ENCODE data around the gene RABGAP1.
"Not testable (repeated sequence)": the region's sequence is repeated elsewhere in the genome, so short reads cannot be mapped to it uniquely, and the experiment has no call there.

RABGAP1 gene

DNA sequence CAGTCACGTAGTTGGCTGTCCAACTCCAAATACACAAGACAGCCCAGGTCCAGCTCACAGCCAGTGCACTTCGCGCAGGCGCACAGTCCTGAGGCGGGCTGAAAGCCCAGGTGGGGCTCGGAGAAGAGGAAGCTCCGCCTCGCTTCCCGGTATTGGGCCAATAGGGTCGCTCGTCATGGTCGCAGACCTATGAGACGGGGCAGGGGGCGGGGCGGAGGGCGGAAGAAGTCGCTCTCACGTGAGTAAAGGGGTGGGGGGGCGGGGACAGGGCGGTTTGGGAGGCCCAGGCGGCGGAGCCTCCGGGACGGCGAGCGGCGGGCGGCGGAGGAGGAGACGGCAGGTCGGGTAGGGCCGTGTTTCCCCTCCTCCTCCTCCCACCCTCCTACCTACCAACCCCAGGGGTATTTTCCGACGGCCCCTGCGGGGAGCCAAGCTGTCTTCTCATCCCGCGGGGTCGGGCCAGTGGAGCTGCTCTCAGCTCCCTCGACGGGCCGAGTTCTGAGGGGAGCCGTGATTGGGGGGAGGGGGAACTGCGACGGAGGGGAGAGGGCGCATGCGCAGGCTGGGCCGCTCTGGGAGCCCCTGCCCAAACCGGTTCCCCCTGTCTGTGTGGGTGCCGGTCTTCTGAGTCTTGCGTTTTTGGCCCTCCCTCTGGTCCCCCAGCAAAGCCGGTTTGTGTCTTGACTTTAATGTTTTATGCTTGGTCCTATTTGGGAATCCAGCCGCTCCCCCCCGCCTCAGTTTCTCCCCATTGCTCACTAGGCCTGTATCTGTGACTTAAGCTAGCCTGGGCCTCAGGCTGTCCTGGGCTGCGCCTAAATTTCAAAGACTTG lies at the start of gene RABGAP1:
RABGAP1 (plus strand) TSS at position 272 of the 833 bp plus-strand sequence. CDS start 16,040 bp downstream, outside the sequence.
- peak; percentile 97 for DNase-seq

DNA sequence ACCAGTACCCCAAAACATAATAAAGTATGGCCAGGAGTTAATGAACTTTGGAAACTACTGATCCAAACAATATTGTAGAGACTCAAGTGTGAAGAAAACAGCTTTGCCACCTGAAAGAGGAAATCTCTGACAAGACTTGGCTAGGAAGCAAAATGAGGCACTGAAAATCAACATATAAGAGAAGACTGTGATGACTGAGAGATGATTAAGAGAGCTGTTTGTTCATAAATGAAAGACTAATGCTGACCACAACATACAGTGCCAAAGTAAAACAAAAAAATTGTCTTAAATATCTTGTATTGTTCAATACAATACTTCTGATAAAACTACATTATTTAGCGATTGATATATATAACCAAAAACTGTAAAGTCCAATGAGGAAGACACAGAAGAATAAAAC lies 42.9 kb upstream of the RABGAP1 start:
- DNase-seq: peak; percentile 62

DNA sequence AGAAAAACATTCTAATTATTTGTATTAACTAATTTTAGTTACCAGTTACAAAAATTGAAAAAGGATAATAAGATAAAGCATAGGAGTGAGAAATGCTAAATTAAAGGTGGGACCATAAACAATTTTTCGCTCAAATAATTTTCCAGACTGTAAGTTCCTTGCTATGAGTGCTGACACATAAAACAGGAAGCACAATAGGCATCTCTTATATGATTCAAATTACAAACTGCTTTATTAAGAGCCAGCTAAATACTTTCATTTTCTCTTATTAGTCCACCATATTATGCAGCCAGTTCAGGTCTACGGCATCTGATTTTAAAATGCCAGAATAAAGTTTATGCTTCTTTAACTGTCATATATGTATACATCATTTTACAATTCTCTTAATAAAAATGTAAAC lies 40.0 kb upstream of the RABGAP1 start:
- peak; percentile 54 for DNase-seq

DNA sequence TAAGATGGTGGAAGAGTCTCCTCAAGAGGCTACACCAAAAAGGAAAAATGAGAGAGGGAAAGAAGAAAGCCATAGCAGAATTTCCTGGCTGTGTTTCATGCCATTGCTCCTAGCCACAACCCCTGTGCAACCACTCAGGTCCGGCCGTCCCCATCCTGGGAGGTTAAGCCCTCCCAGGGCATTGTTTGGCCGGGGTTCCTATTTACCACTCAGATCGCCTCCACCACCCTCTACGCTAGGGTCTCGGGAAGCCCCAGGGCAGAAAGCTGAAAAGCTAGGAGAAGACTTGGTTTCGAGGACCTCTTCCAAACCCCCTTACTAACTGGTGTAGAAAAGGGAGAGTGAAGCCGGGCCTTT lies 36.4 kb upstream of the RABGAP1 start:
- peak; percentile 42 for DNase-seq

DNA sequence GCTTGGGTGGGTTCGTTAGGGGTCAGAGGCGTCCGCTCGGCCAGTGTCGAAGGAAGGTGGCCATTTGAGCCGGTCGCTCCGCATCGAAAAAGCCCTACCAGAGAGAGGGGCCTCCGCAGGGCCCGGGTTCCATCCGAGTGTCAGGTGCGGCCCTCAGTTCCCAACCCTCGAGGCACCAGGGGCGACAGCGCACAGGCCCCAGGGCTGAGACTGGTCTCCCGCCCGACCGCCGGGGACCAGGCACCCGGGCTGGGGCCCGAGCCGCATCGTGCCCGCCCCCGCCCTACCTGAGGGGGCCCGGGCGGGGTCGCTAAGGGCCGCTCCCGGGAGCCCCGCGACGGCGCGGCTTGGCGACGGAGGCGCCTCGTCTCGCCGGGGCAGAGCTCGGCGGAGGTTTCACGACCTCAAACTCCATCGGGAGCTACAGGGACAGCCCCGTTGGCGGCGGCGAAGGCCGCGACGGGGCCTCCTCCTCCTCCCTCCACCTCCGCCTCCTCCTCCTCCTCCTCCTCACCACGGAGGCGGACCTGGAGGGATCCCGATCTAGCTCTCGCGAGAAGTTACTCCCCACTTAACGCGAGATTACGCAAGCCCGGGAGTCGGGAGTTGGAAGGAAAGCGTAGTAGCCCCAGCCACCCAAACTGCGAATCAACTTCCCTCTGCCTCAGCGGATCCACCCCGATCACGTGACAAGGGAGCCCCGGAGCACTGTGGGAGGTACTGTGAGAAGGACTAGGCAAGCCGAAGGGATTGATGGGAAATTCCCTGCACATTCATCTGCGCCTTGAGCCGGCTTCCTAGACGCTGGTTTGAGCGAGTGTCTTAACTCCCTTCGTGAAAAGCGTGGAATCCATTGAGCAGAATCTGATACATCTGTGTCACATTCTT lies 35.8 kb upstream of the RABGAP1 start, which contains the start of gene RC3H2:
RC3H2 (minus strand) TSS at position 537 of the 888 bp plus-strand sequence. CDS start 7,850 bp downstream, outside the sequence.
- peak; percentile 100 for DNase-seq

DNA sequence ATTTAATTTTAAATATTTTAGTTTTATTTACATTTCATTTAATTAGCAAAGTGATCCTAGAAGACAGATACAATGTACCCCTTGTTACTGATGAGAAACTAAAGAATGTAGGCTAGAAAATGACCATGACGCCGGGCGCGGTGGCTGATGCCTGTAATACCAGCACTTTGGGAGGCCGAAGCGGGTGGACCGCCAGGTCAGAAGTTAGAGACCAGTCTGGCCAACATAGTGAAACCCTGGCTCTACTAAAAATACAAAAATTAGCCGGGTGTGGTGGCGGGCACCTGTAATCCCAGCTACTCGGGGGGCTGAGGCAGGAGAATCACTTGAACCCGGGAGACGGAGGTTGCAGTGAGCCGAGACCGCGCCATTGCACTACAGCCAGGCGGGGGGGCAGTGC lies 34.7 kb upstream of the RABGAP1 start:
- DNase-seq: not testable (repeated sequence)

DNA sequence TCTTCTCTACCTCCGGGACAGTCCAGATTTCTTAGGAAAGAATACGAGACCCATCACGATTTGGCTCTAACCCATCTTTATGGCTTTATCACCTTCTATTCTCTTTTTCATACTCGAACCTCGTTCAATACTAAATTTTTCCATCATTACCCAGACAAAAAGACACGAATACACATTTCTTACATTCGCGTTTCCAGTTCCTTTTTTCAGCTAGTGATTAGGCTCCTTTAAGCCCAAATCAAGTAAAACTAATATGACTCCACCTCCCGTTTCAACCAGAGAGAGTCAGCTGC lies 28.2 kb upstream of the RABGAP1 start:
- no peak for DNase-seq

DNA sequence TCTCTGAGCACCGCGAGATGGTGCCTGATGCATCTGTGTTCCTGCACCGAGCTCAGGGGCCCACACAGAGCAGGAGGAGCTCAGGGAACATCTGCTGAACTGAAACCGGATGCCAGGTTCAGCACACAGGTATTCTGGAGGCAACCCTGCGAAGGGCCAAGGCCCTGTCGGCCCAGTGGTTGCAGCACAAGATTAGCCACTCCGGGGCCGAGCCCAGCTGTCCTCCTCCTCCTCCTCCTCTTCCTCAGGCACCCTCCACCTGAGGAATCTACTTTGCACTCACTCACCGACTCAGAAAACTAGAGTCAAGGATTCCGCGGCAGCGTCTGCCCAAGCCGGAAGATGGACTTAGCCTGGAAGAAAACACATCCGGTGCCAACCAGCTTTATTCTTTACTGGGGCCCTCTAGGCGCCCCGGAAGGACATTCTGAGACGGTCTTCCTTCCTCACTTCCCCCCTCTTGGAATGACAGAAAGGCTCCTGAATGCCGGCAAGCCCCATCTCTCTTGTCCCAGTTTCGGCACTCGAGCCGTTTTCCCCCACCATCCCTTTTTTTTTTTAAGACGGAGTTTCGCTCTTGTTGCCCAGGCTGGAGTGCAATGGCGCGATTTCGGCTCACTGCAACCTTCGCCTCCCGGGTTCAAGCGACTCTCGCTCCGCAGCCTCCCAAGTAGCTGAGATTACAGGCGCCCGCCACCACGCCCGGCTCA lies 27.7 kb upstream of the RABGAP1 start, which contains the start of gene ZBTB6:
ZBTB6 (minus strand) TSS at position 360 of the 710 bp plus-strand sequence. CDS start 1,251 bp downstream, outside the sequence.
- peak; percentile 86 for DNase-seq

DNA sequence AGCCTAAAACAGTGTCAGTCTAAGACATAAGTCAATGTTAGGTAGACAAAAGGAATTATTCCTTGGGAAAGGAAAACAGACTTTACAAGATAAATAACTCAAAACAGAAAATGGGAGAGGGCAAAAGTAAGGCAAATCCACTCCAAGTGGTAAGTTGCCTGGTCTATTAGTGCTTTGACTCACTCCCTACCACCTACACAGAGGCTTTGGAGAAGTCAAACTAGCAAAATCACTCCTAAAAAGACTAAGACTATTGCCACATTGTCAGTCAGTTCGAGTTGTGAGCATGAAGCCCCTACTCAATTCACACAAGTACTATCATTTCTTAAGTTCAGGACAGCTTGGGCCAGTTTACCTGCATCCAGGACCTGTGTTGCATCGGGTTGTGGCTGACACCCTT lies 22.5 kb upstream of the RABGAP1 start:
- no peak for DNase-seq

DNA sequence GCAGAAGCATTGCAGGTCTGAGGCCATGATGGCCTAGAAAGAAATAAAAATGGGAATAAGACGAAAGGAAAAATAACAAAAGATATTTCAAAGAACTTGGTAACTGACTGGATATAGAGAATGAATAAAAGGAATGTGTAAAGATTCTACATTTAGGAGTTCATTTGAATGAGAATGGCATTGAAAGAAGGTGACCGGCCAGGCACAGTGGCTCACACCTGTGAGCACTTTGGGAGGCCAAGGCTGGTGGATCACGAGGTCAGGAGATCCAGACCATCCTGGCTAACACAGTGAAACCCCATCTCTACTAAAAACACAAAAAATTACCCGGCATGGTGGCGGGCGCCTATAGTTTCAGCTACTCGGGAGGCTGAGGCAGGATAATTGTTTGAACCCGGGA lies 18.1 kb upstream of the RABGAP1 start:
- no peak for DNase-seq

DNA sequence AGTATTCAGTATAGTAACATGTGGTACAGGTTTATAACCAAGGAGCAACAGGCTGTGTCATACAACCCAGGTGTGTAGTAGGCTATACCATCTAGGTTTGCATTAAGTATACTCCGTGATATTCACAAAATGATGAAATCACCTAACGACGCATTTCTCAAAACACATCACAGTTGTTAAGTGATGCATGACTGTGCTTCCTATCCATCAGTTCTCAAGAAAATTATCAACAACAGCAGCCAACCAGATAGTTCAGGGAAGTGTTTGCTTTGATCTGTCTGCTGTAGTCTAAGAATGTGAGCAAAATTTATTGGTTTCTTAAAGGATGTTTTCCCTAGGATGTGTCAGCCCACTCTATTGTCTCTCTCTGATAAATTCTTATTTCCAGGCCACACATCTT lies 16.9 kb upstream of the RABGAP1 start:
- DNase-seq: no peak

DNA sequence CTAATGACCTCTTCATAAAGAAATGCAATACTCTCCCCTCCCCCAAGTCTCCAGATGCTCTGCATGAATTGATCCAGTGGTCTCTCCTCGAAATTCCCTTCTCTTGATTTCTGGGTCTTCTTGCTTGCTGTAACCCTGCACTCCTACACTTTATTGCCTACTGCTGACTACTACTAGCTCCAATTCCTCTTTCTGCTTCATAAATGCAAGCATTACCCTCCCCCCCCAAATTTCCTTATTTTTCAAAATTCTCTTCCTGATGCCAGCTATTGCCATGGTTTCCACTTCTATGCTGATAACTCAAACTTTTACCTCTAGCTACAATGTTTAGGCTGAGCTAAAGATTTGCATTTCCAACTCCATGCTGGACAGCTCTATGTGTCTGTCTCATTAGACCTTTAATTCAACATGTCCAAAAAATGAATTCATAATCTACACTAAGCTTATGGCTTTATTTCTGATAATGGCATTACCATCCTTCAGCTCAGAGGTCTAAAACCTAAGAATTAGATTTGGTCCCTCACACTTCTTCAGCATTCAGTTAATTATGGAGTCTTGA lies 10.9 kb upstream of the RABGAP1 start:
- no peak for DNase-seq

DNA sequence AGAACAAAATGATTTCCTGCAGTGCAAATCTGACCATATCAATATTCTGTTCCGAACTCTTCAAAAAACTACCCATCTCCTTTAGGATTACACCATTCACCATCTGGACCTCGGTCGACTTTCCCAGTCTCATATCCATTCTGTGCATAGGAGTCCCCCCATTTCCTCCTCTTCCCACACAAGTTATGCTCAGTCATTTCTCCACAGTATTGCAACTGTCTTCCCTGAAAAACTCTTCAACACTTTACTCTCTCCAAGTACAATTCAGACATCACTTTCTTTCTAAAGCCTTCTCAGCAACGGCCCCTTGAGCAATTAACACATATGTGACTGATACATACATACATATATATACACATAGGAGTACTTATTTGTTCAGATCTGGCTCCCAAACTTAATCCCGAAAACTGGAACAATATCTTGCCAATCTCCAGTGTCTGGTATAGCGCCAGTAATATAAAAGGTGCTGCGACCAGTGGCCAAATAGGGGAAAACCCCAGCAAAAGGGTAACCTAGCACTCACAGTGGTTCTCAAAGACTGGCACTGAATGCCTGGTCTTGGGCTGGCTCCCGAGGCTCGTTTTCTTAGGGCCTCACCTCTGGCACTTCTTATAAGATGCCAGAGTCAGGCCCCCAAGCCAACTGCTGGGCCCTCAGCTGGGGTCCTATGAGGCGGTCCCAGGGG lies 10.1 kb upstream of the RABGAP1 start:
- no peak for DNase-seq

DNA sequence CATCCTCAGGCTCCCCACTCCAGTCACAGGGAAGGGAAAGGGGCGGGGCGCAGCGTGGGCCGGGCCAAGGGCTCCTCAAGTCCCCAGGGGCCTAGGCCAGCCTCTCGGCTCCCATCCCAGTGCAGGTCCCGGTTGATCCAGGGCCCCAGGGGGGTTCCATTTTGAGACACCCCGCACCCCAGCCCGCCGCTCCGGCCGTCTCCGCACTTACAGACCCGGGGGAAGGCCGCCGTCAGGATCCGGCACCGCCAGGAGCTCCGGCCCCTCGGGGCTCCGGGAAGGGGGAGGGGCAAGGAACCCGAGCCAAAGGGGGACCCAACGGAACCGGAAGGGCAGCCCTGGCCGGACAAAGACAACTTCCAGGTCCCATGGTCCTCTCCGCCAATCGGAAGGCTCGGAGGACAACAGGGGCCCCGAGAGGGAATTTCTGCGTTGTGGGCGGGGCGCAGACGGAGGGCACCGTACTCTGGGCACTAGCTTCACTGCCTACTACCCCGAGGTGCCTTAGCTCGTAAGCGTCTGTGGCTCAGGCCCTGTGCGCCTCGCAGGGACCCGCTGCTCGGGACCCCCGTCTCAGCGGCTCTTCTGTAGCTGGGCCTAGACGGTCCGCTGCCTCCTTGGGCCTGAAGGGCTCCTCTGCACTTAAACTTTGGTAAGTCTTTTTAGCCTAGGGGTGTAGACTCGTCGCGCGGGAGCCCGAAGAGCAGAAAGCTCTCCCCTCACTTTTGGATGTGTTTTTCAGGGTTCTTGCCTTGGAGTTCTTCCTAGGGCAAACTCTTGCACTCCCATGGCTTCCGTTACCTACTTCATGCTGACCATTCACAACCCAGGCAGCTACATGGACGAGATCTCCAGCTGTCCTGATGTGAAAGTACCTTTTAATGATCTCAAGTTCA lies 9.3 kb upstream of the RABGAP1 start, which contains the start of gene ZBTB26:
ZBTB26 (minus strand) TSS at position 287 of the 896 bp plus-strand sequence. CDS start 11,578 bp downstream, outside the sequence.
- peak; percentile 94 for DNase-seq

DNA sequence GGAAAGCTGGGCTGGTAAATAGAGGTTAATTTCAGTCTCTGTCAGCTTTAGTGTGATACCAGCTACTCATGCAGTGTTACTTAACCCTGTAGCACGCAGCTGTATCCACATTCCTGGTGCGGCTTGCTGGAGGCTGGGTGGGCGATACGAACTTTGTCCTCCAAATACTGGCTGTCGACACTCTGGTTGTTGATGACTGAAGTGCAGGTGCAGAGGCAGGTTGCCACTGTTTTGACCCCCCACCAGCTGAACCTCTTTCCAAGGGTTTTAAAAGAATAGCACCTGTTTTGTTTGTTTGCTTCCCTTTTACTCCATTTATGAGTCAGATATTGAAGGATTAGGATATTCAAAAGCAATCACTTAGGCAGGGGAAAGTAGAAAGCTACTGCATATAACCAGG lies 4.4 kb upstream of the RABGAP1 start:
- no peak for DNase-seq

DNA sequence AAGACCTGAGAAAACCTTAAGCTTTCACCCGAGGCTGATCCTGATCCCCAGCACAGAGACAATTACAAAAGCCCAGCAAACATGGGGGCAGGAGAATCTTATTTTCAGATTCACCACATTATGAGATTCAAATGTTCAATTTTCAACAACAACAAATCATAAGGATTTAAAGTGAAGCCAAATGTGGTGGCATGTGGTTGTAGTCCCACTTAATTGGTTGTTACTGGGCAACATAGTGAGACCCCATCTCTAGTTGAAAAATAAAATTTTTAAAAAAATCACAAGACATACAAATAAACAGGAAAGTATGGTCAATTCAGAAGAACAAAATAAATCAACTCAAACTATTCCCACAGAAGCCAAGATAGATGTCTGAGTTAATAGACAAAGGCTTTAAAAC lies 3.9 kb upstream of the RABGAP1 start:
- DNase-seq: no peak

DNA sequence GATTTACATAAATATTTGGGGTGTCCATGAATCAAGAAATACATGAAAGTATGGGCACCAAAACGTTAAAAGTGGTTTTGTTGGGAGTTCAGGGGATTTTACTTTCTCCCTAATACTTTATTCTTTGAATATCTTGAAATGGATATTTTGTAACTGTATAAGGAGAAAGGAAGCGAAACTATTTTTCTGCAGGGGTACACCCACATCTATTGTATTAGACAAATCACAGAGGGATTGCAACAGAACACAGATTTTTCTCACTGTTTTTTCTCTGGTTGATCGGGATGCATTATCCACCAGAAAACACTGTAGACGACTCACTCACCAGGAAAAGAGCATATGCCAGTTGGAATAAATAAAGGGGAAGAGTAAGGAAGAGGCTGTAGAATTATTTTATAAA lies 1.2 kb upstream of the RABGAP1 start:
- DNase-seq: no peak

DNA sequence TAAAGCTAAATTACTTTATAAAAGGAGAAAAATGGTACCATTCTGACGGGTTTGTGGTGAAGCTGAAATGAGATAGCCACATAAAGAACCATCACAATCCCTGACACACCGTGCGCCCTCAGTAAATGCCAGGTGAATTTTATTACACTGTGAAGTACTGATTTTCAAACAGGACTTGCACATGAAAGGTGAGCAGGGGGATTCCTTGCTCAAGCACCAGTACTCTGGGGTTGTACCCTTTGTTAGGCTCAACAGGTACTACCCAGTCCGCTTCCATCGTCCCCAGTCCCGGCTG lies 419 bp upstream of the RABGAP1 start:
- DNase-seq: no peak

DNA sequence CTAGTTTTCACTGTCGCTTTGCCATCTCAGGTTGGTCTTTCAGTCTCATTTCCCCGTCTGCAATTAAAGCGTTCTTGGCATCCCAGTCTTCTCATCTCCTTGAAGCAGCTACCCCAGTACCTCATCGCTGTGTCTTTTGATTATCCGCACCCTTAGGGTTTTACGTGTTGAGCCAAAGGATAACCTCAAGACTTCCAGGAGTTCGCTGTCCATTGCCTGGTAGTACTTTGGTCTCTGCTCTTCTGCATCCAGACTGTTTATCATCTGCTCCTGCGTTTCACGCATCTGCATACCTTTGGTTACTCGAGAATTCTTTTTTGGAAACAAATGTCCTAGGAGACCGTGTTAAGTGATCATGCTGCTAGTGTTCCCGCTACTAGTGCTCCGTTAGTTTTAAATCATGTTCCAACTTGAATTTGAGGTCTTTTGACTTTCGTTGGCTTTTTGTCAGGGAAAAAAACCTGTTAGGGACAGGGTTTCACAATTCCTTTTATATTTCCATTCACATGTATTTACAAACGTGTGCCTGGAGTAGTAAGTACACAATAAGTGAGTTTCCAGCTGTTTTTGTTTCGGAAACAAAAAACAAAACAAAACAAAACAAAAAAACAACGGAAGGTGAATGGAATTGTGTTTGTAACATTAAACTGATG lies 888 bp downstream of the RABGAP1 start:
- peak; percentile 45 for DNase-seq

All from HCEC 1CT (cell line).